SKM-1 (cell line): ENCODE data around the gene DBR1.
A peak's percentile ranks its signal among the peaks of the same experiment; 100 is the strongest.

Source experiments
- DNase-seq: peaks from one replicate; lab custom pipeline; 2025; ENCODE audit not compliant: unreplicated experiment; lab: John Stamatoyannopoulos, UW

Gene DBR1

DNA sequence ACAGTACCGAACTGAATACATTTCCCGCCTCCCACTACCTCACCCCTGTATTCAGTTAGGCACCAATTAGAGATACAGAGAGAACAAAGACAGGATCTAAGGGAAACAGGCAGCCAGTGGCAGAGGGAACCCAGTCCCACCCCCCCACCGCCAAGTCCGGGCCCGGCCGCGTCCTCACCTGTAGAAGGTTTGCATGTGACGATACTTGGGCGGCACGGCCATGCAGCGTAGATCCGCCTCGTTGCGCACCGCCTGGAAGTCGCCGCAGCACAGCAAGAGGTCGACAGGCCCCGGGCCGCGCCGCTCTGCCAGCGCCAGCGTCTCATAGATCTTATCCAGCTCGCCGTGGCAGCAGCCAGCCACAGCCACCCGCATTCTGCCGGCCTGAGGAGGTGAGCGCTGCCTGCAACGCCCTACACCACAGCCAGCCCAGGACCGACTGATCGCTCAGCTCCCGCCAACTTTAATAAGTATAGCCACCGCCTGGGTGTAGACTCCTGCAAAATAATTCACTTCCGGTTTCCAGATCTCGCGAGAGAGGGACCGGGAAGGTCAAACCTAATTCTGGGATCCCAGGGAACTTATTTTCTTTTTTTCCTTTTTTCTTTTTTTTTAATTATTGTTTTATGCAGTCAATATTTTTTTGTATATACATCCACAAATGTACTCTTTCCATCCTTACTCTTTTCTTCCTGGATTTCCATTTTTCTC, at the start of gene DBR1:
TSS of gene DBR1 (minus strand) at position 501 of the 711 bp plus-strand sequence. CDS start at position 375, 126 bp downstream.
- DNase-seq, result peak; percentile 69

DNA sequence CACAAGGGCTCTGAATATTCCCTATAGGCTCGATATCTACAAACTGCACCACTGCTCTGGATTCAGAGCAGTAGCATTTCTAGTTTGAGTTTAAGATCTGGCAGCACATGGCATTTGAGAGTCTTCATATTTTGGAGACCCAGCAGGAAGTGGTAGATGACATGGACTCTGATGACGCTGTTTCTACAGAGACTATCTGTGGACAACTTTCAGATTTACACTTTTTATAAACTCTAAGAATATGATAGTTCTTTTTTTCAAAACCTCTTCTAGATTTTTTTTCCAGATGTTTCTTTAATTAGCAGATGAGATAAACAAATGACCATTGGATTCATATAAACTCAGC, 48.2 kb upstream of the DBR1 start:
- DNase-seq, result peak; percentile 8

GRCh38 chr3:138222131-138222941, 47.6 kb upstream of the DBR1 start:
- DNase-seq, result peak; percentile 83

DNA sequence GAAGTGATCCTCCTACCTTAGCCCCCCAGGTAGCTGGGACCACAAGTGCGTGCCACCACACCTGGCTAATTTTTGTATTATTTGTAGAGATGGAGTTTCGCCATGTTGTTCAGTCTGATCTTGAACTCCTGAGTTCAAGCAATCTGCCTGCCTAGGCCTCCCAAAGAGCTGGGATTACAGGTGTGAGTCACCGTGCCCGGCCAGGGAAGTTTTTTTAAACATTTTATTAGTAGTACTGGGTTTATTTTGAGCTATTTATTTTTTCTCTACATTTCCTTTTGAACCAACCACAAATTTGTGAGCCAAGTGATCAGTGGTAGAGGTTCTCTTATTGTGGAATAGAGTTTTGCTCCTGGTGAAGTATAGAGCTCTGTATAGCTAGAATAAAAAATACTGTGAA, 46.1 kb upstream of the DBR1 start:
- no peak for DNase-seq

DNA sequence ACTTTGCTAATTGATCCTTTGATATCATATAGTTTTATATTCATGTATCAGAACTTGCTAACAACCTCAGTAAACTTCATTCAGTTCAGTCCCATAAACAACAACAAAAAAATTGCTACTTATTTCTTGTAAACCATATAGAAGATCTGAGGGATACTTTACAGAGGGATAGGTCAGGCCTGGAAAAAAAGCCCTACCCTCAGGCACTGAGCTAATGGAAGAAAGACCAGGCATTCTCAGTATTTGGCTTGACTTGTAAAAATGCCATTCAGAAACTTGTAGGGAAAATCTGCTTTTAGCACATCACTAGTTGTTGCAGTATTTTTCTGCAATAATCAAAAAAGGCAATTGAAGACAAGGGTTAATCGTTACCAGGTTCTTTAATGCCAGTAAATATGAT, 45.5 kb upstream of the DBR1 start:
- no peak for DNase-seq

- DNase-seq, result no peak
These were observed 44.5 kb upstream of the DBR1 start for GRCh38 chr3:138219255-138219654.

DNA sequence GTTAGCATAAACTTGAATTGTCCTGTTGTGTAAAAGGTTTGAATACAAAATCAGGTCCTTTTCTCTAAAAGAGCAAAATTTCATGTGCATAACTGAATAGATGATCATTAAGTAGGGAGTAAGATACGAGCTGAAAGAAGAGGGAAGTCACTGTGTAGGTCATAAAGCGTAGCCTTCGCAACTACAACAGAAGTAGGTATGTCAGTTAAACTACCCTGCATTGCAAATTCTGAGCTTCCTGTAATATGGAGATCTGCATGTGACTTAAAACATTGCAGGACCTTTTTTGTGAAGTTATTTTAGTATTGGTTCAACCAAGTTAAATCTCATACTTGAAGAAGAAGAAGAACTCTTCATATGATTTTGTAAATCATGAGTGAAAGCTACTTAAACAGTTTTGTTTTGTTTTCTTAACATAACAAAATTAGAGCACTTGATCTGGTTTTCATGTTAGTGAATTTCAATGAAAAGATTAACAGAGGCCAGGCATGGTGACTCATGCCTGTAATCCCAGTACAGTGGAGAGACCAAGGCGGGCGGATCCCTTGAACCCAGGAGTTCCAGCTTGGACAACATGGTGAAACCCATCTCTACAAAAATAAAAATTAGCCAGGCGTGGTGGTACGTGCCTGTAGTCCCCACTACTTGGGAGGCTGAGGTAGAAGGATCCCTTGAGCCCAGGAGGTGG, 38.8 kb upstream of the DBR1 start:
- peak; percentile 57 for DNase-seq

DNA sequence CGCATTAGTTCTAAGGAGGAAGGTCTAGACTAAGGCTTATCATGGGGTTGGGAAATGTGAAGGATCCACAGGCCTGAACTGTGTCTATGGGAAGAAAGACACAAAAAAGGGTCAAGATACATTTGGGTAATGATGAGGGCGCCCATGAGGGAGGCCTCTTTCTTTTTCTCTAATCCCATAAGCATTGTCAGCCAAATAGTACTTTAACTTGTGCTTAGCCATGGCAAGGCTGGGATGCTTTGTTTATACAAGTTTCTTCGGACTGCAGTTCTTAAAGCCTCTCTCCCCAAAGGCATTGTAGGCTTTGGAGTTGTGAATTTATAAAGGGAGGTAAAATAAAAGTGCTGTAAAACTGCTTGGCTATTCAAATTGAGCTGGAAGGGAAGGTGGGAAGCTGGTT, 35.8 kb upstream of the DBR1 start:
- no peak for DNase-seq

DNA sequence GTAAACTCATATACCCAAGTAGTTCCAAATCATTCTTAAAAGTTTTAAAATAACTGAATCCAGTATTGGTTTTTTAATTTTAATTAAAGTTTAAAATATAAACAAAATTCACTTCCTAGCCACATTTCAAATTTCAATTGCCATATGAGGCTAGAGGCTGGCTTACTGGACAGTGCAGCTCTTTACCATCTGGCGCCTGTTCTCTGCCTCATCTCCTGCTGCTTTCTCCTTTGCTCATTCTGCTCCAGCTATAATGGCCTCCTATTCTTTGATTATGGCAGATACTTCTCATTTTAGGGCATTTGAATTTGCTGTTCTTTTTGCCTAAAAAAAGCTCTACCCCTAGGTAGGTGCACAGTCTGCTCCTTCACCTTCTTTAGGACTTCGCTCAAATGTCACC, 31.5 kb upstream of the DBR1 start:
- no peak for DNase-seq

- DNase-seq, result no peak
These were observed 30.8 kb upstream of the DBR1 start for GRCh38 chr3:138205527-138205926.

DNA sequence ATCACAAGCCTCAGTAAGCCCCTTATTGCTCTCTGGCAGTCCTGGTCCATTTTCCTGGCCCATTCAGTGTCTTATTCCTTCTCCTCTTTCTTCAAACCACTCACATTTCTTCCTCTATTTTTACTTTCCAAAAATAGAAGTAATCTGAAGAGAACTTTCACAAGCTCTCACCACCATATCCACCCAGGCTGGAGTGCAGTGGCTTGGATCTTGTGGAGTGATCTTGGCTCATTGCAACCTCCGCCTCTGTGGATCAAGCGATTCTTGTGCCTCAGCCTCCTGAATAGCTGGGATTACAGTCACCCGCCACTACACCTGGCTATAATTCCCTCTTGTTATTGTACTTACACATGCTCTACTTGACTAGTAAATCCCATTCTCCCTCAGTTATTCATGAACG, 29.2 kb upstream of the DBR1 start:
- peak; percentile 8 for DNase-seq

- no peak for DNase-seq
These were observed 28.4 kb upstream of the DBR1 start for GRCh38 chr3:138202945-138203701.

- no peak for DNase-seq
These were observed 25.7 kb upstream of the DBR1 start for GRCh38 chr3:138200424-138200823.

DNA sequence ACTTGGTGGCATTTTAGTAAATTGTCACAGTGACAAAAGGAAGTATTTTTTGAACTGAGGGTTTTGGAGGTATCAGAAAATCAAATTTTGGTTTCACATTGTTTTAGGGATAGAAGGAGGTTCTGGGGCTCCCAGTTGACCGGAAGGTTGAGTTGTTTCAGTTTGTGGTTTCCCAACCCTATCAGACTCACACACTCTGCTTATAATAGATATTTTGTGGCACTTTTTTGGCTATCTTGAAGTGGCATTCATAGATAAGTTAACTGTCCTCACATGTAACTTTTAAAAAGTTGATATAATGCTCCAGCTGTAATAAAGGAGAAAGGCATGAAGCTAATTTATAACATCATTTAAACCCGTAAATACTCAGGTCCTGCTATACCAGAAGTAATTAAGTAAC, 25.1 kb upstream of the DBR1 start:
- no peak for DNase-seq

DNA sequence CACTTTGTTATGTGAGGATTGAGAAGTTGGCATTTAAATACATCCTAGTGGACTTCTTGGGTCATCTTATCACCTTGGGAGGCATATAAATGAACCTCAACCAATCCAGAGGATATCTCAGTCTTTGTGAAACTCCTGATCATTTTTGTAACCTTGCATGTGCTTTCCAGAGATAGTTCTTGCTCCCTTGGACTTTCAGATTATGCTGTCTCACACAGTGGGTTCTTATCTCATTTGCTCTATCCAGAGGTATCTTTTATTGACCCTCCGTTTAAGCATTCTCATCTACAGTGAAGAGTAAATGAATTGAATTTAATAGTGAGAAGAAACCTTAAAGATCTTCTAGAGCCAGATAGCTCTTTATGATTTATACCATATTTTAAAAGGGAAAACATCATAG, 22.8 kb upstream of the DBR1 start:
- no peak for DNase-seq

DNA sequence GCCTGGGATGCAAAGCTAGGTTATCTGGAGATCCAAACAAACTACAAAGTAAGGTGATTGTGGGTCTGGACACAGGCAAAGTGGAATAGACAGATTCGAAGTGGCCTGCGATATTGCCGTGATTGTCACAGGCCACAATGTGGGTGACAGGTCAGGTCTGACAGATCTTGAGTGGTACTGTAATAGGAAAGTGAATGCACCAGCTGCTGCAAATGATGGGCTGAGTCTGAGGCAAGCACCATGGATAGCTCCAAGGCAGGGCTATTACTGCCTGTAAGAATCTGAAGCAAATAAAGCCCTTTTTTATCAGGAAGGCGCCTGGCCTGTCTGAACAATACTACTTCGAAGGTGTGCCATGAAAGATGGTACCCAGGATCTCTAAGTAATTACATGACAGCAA, 22.3 kb upstream of the DBR1 start:
- DNase-seq, result no peak

DNA sequence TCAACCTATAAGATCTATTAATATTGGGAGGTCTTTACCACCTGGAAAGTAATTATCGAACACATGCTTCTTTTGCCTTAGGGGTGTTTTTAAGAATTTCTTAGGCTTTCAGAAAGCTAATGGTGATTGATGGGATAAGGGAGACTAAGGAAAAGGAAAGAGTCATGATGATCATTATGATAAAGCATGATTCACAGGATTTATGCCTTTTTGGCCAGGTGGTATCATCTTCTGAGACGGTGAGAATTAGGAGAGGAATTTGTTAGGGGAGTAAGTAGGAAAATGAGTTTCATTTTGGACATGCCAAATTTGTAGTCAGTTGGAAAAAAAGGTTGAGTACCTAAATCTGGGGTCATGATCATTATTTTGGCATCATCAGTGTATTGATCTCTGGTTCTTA, 21.3 kb upstream of the DBR1 start:
- DNase-seq, result no peak

DNA sequence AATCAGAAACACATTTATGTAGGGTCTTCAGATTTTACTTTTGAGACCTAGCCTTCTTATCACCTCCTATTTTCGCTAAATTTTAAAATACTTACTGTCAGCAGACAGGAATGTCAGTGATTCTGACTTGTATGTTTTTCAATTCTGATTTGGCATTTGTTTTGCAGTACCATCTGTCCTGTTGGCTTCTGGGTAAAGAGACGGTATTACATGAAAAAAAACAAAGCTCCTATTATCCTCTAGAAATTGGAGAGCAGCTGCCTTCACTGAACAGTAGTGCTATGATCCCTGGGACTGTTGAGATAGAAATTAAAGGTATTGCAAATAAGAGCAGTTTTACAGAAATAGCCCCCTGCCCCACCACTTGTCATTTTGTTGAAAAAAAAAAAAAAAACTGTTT, 20.8 kb upstream of the DBR1 start:
- DNase-seq, result no peak

GRCh38 chr3:138188013-138188730, 13.5 kb upstream of the DBR1 start:
- no peak for DNase-seq

- DNase-seq, result no peak
These were observed 12.7 kb upstream of the DBR1 start, which contains the start of gene ARMC8 for GRCh38 chr3:138187296-138188012. ARMC8 (plus strand) TSS chr3:138187301; CDS start chr3:138187555, 254 bp downstream.
